ENCODE results near the gene CXCL17.

CXCL17 gene

DNA sequence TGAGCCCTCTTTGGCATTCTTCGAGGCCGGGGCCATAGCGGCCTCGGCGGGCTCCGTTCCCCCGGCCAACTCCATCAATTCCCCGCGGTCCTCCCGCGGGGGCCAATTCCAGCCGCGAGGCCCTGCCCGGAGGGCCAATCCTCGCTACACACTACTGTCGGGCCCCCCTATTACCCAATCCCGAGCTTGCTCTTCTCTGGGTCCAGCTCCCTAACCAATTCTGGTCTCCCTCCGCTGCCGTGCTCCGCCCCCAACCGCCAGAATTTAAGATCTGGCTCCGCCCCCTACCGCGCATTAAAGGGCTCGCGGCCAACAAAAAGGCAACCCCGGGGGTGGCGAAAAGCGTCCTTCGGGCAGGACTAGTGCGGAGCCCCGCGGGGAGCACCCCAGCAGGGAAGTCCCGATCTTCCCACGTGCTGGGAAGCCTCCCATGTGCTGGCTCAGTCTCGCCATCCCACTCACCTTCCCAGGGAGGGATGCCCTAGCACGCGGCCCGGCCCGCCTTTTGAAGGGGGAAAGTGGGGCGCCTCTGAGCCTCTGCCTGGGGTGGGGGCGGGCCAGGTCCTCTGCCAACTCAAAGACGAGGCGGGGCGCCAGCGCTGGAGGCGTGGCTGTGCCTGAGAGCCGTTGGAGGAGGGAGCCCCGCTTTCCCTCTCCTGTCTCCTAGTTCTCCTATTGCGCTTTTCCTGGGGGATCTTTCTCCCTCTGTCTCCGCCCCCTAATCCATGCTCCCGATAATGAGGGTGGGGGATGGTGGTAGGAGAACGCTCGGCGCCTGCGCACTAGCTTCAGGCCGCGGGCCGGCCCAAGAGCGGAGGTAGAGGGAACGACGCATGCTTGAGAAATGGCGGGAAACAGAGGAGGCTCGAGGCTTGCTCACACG lies 19.0 kb downstream of the CXCL17 start:
- DNase-seq (ENCODE audit: low read depth), result peak; percentile 78

DNA sequence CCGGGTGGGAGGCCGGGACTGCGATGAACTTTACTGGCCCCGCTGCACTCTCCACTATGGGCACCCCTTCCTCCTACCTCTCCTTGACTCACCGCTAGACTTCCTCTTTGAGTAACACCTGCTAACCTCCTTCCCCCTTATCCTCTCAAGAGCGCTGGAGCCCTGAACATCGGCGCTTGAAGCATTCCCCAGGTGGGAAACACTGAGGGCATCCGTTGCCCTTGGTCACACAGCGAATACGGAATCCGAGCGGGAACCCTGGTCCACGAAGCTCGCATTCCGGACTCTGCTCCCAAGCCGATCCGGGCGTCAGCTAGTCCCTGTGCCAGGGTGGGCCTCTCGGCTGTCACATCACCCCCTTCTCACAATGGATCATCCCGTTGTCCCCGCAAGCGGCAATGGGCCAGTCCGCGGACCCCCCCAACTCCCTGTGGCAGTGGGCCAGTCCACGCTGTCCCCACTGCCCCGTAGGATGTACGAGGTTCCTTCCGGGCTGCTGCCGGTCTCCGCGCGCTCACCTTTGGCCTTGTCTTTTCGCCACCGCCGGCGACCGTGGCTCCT lies 19.8 kb downstream of the CXCL17 start:
- peak; percentile 20 for DNase-seq (ENCODE audit: low read depth)

DNA sequence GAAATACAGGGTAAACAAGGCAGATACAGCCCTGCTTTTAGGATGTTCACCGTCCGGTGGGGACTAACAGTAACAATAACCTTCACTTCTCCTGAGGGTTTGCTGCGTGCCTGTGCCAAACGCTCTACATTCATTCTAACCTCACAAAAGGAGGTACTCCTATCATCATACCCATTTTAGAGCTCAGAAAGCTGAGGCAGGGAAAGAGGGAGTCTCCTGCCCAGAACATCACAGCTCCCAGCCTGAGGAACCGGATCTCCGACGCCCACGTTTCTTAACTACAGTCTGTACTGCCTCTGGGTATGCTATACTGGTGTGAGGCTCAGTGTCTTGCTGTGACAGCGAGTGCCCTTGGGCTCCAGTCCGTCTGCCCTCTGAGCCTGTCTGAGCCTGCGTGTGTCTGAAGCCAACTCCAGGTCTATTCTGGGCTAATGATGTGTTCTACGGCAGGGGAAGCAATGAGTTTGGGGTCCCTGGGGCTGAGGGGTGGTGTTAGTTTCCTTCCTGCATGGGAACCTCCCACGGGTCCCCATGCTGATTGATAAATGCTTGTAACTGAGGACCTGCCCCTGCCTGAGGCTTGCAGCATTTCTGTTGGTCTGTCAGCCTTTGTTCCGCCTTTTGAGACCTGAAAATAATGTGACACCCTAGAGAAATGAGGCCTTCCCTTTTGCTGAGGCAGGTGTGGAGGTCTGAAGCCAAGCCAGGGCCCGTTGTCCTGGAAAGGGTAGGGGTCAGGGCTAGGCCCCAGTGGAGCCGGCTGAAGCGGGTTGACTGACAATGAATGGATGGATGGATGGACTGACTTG lies 20.4 kb downstream of the CXCL17 start:
- DNase-seq (ENCODE audit: low read depth), result no peak

DNA sequence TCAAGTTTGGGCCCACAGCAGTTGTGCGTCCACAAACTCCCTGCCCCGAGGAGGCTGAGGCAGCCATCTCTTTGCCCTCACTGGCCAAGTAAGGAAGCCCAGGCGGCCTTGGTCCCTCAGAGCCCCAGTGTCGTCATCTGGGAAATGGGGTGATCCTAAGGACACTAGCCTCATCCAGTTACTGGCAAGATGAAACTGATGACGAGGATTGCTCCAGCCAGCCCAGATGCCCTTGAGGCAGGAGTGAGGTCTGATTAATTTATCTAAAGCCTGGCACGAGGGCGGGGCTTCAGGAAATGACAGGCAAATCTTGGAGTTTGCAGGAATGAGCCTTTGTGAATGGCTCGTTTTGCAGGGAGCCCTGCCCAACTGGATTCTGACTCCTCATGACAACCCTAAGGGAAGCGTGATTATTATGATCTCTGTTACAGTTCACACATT lies 21.1 kb downstream of the CXCL17 start:
- no peak for DNase-seq (ENCODE audit: low read depth)

DNA sequence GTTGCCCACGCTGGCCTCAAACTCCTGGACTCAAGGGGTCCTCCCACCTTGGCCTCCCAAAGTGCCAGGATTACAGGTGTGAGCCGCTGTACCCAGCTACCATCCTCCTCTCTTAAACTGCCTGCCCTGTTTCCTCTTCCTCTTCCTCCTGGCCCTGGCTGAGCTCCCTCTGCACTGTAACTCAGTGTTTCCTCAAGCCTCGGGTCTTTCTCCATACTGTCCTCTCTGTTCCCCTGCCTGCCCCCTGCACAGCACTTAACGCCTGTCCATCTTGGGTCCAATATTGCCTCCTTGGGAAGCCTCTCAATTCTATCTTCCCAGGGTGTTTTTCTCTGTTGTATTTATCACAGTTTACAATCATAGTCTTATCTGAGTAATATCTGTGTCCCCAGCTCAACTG lies 21.6 kb downstream of the CXCL17 start:
- DNase-seq (ENCODE audit: low read depth), result no peak

DNA sequence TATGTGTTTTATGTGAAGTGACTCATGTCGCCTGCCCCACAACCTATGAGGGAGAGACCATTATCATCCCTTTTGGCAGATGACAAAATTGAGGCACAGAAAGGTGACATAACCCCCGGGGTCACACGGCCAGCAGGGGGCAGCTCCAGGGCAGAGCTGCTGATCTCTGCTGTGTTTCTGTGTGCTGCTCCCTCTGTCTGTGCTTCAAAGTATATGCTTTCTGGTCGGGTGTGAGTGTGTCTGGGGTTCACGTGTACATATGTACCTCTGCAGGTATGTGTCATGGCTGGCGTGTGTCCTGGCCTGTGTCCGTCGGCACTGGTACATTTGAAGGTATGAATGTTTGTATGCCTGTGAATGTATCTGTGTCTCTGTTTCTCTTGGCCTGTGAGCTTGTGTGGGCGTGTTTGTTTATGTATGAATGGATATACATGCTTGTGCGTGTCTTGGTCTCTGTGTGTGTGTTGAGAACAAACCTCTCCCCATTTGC lies 22.6 kb downstream of the CXCL17 start:
- DNase-seq (ENCODE audit: low read depth), result peak; percentile 44

DNA sequence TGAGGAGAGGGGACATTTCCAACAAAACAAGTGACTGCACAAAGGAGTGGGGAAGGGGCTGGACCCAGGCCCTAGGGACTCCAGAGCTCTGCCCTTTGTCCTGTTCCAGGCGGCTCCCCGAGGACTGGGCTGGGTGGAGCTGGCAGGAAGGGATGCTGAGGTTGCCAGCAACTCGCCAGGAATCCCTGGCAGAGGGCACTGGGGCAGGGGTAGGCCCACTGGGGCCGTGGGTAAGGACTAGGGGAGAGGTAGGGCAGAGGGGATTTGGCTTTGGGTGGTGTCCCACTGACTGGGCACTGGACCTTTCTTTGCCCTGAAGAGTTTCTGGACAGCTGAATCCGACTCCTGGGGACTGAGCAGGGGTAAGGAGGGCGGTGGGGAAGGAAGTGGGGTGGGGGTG lies 23.4 kb downstream of the CXCL17 start:
- no peak for DNase-seq (ENCODE audit: low read depth)

DNA sequence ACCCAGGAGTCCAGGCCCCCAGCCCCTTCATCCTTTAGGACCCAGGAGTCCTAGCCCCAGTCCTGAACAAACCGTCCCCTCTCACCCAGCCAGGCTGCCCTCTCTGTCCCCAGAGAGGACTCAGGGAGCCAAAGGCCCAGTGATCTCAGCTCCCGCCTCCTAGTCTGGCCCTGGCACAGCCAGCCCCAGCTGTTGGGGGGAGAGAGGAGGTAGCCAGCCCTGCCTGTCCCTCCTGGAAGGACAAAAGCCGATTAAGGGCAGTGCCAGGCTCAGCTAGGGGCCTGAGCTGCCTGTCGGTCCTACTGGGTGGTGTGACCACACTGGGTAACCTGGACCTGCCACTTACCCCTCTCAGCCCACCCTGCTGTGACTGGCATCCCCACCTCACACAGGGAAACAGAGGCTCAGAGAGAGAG lies 30.1 kb downstream of the CXCL17 start:
- no peak for DNase-seq (ENCODE audit: low read depth)

DNA sequence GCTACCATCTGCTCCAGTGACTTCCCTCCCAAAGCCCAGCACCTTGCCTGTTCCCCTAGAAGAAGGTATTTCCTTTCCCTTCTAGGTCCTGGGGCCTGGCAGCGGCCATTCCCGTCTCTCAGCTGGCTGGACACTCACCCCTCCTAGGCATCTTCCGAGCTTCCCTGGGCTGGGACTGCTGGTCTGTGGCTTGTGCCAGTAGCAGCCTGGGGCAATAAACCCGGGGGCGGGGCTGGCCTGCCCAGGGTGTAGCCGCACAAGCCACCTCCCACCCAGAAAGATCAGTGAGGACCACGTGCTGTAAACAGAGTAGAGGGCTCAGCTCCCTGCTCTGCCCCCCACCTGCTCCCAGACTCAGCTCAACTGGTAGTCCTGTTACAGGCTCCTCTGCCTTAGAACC lies 30.5 kb downstream of the CXCL17 start:
- no peak for DNase-seq (ENCODE audit: low read depth)

DNA sequence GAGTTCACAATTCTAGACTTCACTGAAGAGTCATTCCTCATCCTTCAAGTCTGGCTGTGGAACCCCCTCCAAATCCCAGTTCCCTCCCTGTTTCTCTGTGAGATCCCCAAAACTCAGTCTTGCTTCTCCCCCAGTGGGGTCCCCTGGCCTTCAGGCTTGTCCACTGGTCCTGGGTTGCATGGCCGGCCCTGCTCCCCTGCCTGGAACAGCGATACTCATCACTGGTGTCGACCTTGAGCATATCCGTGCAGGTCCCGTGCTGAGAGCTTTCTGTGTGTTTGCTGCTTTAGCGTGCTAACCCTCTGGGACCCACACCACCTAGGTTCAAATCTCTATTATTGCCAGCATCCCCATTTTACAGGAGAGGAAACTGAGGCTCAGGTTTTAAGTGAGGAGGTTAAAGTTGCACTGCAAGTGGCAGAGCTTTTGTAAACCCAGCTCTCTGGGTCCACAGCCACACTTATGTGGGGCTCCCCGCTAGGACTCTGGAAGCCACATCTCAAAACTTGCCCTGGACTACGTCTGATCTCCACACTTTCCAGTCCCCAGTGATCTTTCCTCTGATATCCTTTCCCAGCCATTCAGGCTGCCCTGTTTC lies 31.1 kb downstream of the CXCL17 start:
- DNase-seq (ENCODE audit: low read depth), result no peak

DNA sequence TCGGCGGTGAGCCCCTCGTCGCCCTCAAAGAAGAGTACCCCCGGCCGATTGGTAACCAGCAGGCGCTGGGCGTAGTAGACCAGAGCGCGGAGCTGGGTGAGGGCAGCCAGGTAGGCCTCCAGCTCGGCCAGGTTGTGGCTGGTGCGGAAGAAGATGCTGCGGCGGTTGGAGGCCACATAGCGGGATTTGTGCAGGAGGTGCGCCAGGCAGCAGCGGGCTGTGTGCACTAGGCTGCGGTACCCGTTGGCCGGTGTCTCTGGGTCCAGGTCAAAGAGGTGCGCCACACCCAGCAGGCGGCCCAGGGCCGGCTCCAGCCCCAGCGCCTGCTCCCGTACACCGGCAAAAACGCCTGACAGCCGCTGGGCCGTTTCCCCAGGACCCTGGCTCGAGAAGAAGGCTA lies 32.4 kb downstream of the CXCL17 start:
- no peak for DNase-seq (ENCODE audit: low read depth)

DNA sequence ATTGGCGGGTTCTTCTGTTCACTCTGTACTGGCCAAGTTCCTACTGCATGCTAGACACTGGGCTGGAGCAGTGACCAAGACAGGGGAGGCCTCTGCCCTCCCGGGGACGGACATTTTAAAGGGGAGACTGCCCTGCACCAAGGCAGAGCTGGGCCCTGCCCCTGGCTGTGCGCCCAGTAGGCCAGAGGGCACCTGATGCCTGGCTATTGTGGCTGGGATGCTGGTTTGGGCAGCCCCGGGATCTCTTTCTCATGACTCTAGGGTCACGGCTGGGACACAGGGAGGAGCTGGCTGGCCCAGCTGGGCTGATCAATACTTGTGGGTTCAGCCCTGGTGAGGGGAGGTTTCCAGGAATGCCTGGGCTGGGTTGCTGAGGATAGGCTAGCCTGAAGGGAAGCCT lies 33.3 kb downstream of the CXCL17 start:
- DNase-seq (ENCODE audit: low read depth), result no peak

DNA sequence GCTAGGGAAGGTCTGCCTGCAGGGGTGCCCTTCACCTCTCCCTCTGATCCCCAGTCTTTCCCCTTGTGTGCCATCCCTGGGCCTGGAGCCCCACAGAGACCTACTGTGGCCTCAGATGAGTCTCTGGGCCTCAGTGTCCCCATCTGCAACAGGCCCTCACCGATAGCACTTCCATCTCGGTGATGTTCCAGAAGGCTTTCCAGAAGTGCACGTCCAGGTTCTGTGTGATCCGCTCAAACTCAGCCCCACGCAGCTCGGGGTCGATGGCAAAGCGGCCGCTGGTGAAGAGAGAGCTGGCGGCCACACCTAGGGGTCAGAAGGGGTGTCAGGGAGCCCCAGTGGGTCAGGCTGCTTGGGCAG lies 35.0 kb downstream of the CXCL17 start:
- DNase-seq (ENCODE audit: low read depth), result no peak

DNA sequence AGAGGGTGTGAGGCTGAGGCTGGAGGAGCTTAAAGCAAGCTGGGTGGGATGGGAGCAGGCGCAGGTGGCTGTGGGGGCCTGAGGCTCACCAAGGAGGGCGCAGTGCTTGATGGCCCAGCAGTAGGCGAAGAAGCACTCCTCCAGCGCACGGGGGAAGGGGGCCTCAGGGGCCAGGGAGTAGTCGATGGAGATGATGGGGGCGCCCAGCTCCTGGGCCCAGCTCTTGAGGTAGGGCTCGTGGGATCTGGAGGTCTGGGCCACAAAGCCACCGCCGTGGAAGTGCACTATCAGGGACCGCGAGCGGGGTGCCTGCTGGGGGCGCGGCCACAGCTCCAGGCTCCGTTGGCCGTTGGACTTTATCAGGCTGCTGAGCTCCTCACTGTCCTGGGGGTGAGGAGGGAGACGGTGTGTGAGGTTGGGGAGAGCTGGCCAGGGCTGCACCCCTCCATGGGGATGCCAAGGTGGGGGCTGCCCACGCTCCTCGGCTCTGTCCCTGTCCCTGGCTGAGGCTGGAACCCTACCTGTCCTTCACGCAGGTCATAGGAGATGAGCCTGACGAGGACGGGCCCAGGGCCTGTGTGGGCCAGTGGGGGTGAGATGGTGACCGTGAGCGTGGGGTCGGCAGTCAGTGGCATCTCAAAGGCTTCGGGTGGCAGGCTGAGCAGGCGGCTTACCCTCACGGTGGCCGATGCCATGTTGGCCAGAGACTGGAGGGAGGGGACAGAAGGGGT lies 35.5 kb downstream of the CXCL17 start:
- DNase-seq (ENCODE audit: low read depth), result no peak

DNA sequence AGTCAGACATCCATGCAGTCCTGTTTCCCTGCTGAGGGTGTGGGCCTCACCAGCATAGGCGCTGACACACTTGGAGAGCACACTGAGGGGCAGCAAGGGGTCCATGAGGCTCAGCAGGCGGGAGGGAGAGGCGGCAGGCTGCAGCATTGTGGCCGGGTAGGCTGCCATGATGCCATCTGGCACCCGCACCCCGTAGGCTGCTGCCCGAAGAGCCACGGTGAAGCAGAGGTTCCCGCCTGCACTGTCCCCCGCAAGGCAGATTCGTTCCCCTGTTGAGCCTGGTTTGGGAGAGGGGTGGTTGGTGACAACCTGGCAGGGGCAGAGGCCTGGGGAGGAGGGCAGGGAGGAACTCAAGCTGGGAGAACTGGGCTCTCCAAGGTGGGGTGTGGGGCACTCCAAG lies 36.6 kb downstream of the CXCL17 start:
- no peak for DNase-seq (ENCODE audit: low read depth)

DNA sequence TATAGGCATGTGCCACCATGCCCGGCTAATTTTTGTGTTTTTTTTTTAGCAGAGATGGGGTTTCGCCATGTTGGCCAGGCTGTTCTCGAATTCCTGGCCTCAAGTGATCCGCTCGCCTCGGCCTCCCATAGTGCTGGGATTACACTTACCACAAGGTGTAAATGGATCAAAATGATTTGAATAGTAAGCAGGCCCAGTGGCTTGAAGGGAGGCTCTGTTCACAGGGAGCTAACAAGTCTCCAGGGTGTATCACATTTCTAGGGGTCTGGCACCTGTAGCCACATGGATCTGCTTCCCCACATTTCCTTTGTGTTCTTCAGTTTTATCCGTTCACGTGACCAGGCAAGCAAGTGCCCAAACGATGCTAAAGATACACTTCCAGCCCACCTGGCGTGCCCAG lies 39.2 kb downstream of the CXCL17 start:
- DNase-seq (ENCODE audit: low read depth), result no peak

DNA sequence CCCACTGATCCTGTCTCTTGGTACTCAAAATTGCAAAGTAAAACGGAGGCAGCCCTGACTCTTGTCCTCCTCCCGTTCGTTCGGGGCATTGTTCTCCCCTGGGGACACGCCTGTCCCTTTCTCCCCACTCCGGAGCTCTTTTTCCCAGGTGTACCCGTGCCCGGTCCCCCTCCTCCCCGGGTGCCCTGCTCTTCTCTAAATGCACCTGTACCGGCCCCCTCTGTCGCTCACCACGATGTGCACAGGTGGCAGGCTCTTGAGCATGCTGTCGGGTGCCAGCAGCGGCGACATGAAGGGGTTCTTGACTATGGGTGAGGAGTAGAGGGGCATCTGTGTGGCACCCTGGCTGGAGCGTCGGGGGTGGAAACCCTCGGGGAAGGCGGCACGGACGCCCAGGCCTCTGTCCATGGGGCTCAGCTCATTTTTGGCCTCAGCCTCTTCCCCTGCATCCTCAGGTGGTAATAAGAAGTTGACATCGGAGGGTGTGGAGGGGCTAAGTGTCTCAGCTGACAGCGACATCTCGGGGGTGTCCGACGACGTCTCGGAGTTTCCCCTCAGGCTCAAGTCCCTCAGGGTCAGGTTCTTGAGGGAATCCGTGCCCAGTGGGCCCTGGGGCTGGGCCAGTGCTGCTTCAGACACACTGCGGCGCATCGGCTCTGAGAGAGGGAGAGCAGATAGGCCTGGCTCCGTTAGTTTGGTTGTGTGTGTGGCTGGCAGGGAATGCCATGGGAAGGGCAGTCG lies 40.2 kb downstream of the CXCL17 start:
- no peak for DNase-seq (ENCODE audit: low read depth)

DNA sequence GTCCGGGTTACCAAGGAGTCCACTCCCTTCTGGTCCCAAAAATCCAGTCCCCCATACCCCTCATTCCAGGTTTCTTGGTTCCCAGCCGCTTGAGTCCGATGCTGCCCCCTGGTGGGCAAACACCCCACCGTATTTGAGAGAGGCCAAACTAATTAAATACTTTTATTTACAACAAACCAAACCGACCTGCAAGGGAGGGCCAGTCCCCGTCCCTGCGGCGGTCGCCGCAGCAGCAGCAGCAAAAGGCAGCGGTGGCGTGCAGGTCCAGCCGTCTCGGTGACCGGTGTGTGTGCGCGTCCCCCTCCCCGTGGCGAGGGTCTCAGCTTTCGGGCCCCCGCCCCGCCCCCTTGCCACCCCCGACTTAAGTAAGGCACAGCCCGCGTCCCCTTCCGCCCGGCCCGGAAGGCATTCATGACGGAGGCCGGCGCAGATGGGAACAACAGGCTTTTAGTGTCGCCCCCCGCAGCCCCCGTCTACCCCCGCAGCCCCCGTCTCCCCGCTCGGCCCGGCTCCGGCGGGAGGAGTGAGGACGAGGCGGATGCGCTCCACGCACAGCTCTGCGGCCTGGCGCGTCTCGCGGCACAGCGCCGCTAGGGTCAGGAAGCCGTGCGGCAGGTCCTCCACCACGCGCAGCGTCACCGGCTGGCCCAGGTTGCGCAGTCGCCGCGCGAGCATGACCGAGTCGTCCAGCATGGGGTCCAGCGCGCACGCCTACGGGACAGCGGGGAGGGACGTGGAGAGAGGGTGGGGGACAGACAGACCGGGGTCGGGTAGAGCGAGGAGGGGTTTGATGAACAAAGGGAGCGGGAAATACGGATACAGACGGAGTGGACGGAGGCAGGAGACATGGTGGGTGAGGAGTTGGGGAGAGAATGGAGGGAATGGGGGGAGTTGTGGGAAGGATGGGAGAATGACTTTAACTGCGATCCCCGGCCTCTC lies 41.1 kb downstream of the CXCL17 start:
- DNase-seq (ENCODE audit: low read depth), result peak; percentile 61

DNA sequence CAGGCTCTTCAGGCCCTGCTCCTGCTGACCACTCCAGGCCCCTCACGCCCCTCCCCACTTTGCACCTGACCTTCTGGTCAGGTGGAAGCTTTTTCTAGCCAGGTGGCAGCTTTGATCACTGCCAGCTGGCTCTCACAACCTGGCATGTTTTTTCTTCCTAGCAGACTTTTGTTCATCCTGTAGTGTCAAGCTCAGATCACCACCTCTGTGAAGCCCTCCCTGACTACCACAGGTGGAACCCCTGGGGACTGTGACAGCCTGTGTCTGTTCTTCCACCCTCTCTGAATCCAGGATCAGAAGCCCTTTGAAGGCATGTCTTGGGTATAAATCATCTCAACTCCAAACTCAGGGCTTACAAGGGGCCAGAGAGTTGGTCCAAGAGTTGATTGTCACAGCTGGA lies 42.3 kb downstream of the CXCL17 start:
- DNase-seq (ENCODE audit: low read depth), result no peak

Data from stimulated activated CD8-positive, alpha-beta memory T cell treated with anti-CD3 and anti-CD28 coated beads, Interleukin-15, amount 100 ng/mL, for 24 hours (primary cell).